GM12864 (cell line): Measurements from ENCODE around the gene SOX10.
"Not testable (repeated sequence)": the region's sequence is repeated elsewhere in the genome, so short reads cannot be mapped to it uniquely, and the experiment has no call there.

Experiments used
- DNase-seq: peaks from one replicate; pipeline ENCODE4 v3.0.0-alpha.2; 2011; ENCODE audit warnings: low read depth
- H3K4me3 ChIP-seq: 2 replicates; pipeline ENCODE4 v1.5.1; 2011; ENCODE audit warnings: mild to moderate bottlenecking, low read depth, low read length, control low read depth
- TF ChIP-seq, protein P1 (sequence below): IDR thresholded peaks from 2 replicates; pipeline ENCODE4 v1.5.1; 2011; ENCODE audit warnings: low read depth, mild to moderate bottlenecking, moderate library complexity, low read length, control low read depth, inconsistent platforms; ENCODE audit errors: missing control alignments

Gene SOX10

DNA sequence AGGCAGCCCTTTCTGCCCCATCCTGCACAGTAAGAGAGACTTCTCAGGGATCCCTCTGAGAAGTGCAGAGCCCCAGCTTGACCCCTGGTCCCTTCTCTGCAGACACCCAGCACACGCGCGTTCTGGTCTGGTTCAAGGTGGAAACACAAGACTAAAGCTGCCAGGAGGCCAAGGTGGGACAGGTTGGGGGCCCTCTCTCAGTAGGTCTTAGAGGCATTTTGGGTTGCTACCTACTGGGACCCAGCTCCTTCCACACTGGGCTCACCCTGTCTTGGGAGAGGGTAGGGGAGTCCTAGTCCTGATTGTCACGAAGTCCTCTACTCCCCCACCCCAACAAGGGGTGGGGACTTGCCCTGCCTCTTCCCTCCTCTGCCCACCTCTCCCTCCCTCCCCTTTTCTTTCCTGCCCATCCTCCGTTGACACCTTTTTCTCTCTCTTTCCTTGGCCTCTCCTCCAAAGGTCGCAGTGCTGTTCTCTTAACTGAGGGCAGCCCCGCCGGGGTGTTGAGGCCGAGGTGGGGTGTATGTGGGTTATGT is 763 bp upstream of the SOX10 start:
- H3K4me3 ChIP-seq: no peak overlapping the region
- no peak for DNase-seq
- TF ChIP-seq, protein P1, sequence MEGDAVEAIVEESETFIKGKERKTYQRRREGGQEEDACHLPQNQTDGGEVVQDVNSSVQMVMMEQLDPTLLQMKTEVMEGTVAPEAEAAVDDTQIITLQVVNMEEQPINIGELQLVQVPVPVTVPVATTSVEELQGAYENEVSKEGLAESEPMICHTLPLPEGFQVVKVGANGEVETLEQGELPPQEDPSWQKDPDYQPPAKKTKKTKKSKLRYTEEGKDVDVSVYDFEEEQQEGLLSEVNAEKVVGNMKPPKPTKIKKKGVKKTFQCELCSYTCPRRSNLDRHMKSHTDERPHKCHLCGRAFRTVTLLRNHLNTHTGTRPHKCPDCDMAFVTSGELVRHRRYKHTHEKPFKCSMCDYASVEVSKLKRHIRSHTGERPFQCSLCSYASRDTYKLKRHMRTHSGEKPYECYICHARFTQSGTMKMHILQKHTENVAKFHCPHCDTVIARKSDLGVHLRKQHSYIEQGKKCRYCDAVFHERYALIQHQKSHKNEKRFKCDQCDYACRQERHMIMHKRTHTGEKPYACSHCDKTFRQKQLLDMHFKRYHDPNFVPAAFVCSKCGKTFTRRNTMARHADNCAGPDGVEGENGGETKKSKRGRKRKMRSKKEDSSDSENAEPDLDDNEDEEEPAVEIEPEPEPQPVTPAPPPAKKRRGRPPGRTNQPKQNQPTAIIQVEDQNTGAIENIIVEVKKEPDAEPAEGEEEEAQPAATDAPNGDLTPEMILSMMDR: no peak

DNA sequence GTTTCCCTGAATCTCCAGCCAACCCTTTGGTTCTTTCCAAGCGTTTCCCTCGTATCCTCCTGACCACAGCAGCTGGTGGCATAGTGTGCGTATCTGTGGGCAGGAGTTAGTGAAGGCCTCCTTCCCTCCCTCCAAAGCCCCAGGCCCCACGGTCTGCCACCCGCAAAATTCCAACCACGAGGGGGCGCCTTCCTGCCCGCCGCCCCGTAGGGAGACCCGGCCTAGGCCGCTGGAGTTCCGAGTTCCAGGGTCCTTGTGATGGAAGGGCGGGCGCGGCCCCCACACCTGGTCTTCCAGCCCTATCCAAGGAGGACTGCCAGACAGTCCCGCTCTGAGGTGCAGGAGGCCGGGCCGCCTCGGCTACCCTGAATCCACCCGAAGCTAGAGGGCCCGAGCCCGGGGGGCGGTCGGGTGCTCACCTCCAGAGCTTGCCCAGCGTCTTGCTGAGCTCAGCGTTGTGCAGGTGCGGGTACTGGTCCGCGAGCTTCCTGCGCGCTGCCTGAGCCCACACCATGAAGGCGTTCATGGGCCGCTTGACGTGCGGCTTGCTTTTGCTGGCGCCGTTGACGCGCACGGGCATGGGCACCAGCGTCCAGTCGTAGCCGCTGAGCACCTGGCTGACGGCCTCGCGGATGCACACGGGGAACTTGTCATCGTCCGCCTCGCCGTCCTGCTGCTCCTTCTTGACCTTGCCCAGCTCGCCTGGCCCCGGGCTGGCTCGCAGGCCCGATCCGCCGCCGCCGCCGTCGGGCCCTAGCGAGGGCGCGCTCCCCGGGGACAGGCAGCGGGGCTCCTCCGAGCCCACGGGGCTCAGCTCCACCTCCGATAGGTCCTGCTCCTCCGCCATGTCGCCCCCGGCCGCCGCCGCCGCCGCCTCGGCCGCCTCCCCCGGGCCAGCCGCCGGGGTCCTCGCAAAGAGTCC is 1.2 kb downstream of the SOX10 start:
- TF ChIP-seq, protein P1: peak; percentile 25
- no peak for DNase-seq
- no peak overlapping the region for H3K4me3 ChIP-seq

GRCh38 chr22:37982151-37982785 is 2.1 kb downstream of the SOX10 start:
- TF ChIP-seq, protein P1: no peak
- no peak for DNase-seq
- H3K4me3 ChIP-seq: no peak overlapping the region

- no peak for DNase-seq
- TF ChIP-seq, protein P1: no peak
- no peak overlapping the region for H3K4me3 ChIP-seq
Measured at GRCh38 chr22:37981282-37982011, 2.9 kb downstream of the SOX10 start.

DNA sequence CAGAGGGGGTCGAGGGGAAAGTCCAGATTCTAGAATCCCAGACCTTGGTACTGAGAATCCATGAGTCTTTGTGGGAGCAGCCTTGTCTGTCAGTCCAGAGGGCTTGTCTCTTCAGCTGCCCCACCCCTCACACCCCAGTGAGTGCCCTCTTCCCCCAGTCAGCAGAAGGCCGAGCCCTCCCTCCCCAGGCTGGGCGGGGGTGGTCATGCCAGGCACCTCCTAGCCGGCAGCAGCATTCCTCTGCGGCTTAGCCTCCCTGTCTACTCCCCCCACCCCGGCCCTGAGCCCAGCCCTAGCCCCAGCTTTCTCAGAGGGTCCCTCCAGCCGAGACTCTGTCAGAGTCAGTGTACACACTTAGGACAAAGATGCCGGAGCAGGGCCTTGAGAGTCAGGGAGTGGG is 4.6 kb downstream of the SOX10 start:
- DNase-seq: no peak
- TF ChIP-seq, protein P1: no peak
- no peak overlapping the region for H3K4me3 ChIP-seq

- DNase-seq: no peak
- no peak overlapping the region for H3K4me3 ChIP-seq
- TF ChIP-seq, protein P1: no peak
Measured at GRCh38 chr22:37976547-37976946, 7.8 kb downstream of the SOX10 start.

- not testable (repeated sequence) for DNase-seq
Measured at GRCh38 chr22:37976022-37976421, 8.3 kb downstream of the SOX10 start.

More at GRCh38 chr22:37976022-37976421, 8.3 kb downstream of the SOX10 start:
- H3K4me3 ChIP-seq: not testable (repeated sequence)
